Astrocyte (in vitro differentiated cells and primary cell): ENCODE data around the gene RNH1. TPM values are rescaled to one million over a fixed set of nuclear protein-coding genes. Genes with fewer than 3 reads are reported as not detected.

Experiments
- DNase-seq: peaks from one replicate; pipeline ENCODE4 v3.0.0-alpha.2; 2010; ENCODE audit warnings: low read depth
- FAIRE-seq: peaks from 2 replicates; lab custom pipeline; 2011; peaks lifted over from hg19 to GRCh38; lab: Jason Lieb, UNC
- H2AFZ ChIP-seq: 2 replicates; pipeline ENCODE4 v1.6.0; 2012; ENCODE audit warnings: low read depth, low read length, inconsistent platforms
- H3K27ac ChIP-seq: 2 replicates; pipeline ENCODE4 v1.5.1; 2011; ENCODE audit warnings: low read depth, low read length, inconsistent platforms
- H3K27me3 ChIP-seq: 2 replicates; pipeline ENCODE4 v1.6.0; 2011; ENCODE audit warnings: low read length, inconsistent platforms; ENCODE audit not compliant: insufficient read depth
- H3K36me3 ChIP-seq: 2 replicates; pipeline ENCODE4 v1.5.1; 2011; ENCODE audit warnings: low read length, inconsistent platforms; ENCODE audit not compliant: insufficient read depth
- H3K4me1 ChIP-seq: 2 replicates; pipeline ENCODE4 v1.5.1; 2011; ENCODE audit warnings: low read length, inconsistent platforms; ENCODE audit not compliant: insufficient read depth
- H3K4me2 ChIP-seq: 2 replicates; pipeline ENCODE4 v1.6.0; 2012; ENCODE audit warnings: low read length, inconsistent platforms
- H3K4me3 ChIP-seq: 2 replicates; pipeline ENCODE4 v1.5.1; 2011; ENCODE audit warnings: low read depth, mild to moderate bottlenecking, low read length, inconsistent platforms; ENCODE audit not compliant: insufficient read depth
- H3K79me2 ChIP-seq: 2 replicates; pipeline ENCODE4 v1.6.0; 2012; ENCODE audit warnings: mild to moderate bottlenecking, low read length, inconsistent platforms; ENCODE audit not compliant: insufficient read depth
- H3K9ac ChIP-seq: 2 replicates; pipeline ENCODE4 v1.6.0; 2012; ENCODE audit warnings: mild to moderate bottlenecking, low read length, inconsistent platforms
- H3K9me3 ChIP-seq: 2 replicates; pipeline ENCODE4 v1.5.1; 2012; ENCODE audit warnings: low read depth, mild to moderate bottlenecking, low read length, inconsistent platforms; ENCODE audit not compliant: insufficient read depth
- H4K20me1 ChIP-seq: 2 replicates; pipeline ENCODE4 v1.6.0; 2012; ENCODE audit warnings: low read length, inconsistent platforms; ENCODE audit not compliant: insufficient read depth
- H3K27ac Mint-ChIP-seq: one replicate; pipeline ENCODE4 v1.8.0; 2021; ENCODE audit warnings: mild to moderate bottlenecking, mixed read lengths; ENCODE audit not compliant: unreplicated experiment
- H3K27me3 Mint-ChIP-seq: one replicate; pipeline ENCODE4 v1.8.0; 2021; ENCODE audit warnings: low read depth, mixed read lengths; ENCODE audit not compliant: unreplicated experiment
- H3K36me3 Mint-ChIP-seq: one replicate; pipeline ENCODE4 v1.8.0; 2021; ENCODE audit warnings: low read depth, mixed read lengths; ENCODE audit not compliant: unreplicated experiment
- H3K4me1 Mint-ChIP-seq: one replicate; pipeline ENCODE4 v1.8.0; 2021; ENCODE audit warnings: low read depth, mixed read lengths; ENCODE audit not compliant: unreplicated experiment
- H3K4me3 Mint-ChIP-seq: one replicate; pipeline ENCODE4 v1.8.0; 2021; ENCODE audit warnings: mild to moderate bottlenecking, moderate library complexity, mixed read lengths; ENCODE audit not compliant: unreplicated experiment
- H3K9me3 Mint-ChIP-seq: one replicate; pipeline ENCODE4 v1.8.0; 2021; ENCODE audit warnings: mild to moderate bottlenecking, mixed read lengths; ENCODE audit not compliant: unreplicated experiment
- CTCF ChIP-seq: IDR thresholded peaks from 2 replicates; pipeline ENCODE4 v1.5.1; 2011; ENCODE audit warnings: low read depth, mild to moderate bottlenecking, inconsistent platforms, low read length, moderate library complexity; ENCODE audit not compliant: insufficient read depth
- EZH2 ChIP-seq: IDR thresholded peaks from 2 replicates; pipeline ENCODE4 v1.6.1; 2012; ENCODE audit warnings: mild to moderate bottlenecking, low read length, inconsistent platforms; ENCODE audit not compliant: insufficient read depth
- total RNA-seq: library from RNA; stranded (reverse); gene quantifications from 2 replicates; pipeline ENCODE4 v1.2.1, GENCODE V29; 2021

The RNH1 gene
- total RNA-seq, 1 donor from 2014 or later, result 117 TPM

- TF ChIP-seq CTCF, result no peak
- Histone ChIP-seq H3K27ac (no peak overlapping the region), H3K27me3 (peaks cover 2% of the 10 kb centered on the region), H3K4me3 (no peak overlapping the region), H3K36me3 (no peaks in the 10 kb centered on the region), H3K79me2 (no peaks in the 10 kb centered on the region), H3K9ac (no peak overlapping the region), H3K4me1 (no peaks in the 10 kb centered on the region), H3K9me3 (no peaks in the 10 kb centered on the region), H3K4me2 (no peak overlapping the region), H4K20me1 (no peaks in the 10 kb centered on the region), H2AFZ (no peak overlapping the region)
- H3K4me1 Mint-ChIP-seq, result peaks cover 6% of the 10 kb centered on the region
- H3K4me3 Mint-ChIP-seq, result no peak overlapping the region
- H3K27me3 Mint-ChIP-seq, result peaks cover 4% of the 10 kb centered on the region
- FAIRE-seq (no peak), DNase-seq (no peak)
- no peak overlapping the region for H3K27ac Mint-ChIP-seq
- no peaks in the 10 kb centered on the region for H3K36me3 Mint-ChIP-seq
- no peaks in the 10 kb centered on the region for H3K9me3 Mint-ChIP-seq
Measured at GRCh38 chr11:550746-551085, 43.7 kb upstream of the RNH1 start.

- no peak overlapping the region for H3K4me3 Mint-ChIP-seq
- H3K27ac Mint-ChIP-seq, result no peak overlapping the region
- no peak for TF ChIP-seq CTCF
- TF ChIP-seq EZH2, result no peak
- no peaks in the 10 kb centered on the region for H3K36me3 ChIP-seq
- H3K9me3 ChIP-seq, result no peaks in the 10 kb centered on the region
- no peaks in the 10 kb centered on the region for H3K36me3 Mint-ChIP-seq
- H3K79me2 ChIP-seq, result no peaks in the 10 kb centered on the region
- no peak overlapping the region for H2AFZ ChIP-seq
- DNase-seq (no peak), FAIRE-seq (no peak)
- no peaks in the 10 kb centered on the region for H3K27me3 ChIP-seq
- no peak overlapping the region for H3K4me2 ChIP-seq
- peaks cover 6% of the 10 kb centered on the region for H3K4me1 Mint-ChIP-seq
- no peaks in the 10 kb centered on the region for H4K20me1 ChIP-seq
- no peak overlapping the region for H3K27ac ChIP-seq
- H3K9me3 Mint-ChIP-seq, result no peaks in the 10 kb centered on the region
- no peaks in the 10 kb centered on the region for H3K4me1 ChIP-seq
- H3K4me3 ChIP-seq, result no peak overlapping the region
- no peak overlapping the region for H3K9ac ChIP-seq
- H3K27me3 Mint-ChIP-seq, result peaks cover 4% of the 10 kb centered on the region
Measured at GRCh38 chr11:550021-550745, 43.1 kb upstream of the RNH1 start.

- no peak overlapping the region for H2AFZ ChIP-seq
Measured at GRCh38 chr11:548700-549603, 41.9 kb upstream of the RNH1 start.

More at GRCh38 chr11:548700-549603, 41.9 kb upstream of the RNH1 start:
- Mint-ChIP-seq H3K4me3 (no peak overlapping the region), H3K9me3 (no peaks in the 10 kb centered on the region), H3K27me3 (peaks cover 4% of the 10 kb centered on the region), H3K27ac (peak overlapping the region; percentile 34), H3K36me3 (no peaks in the 10 kb centered on the region), H3K4me1 (peaks cover 6% of the 10 kb centered on the region)
- DNase-seq (peak; percentile 12), FAIRE-seq (no peak)
- H3K9me3 ChIP-seq, result no peaks in the 10 kb centered on the region
- H3K79me2 ChIP-seq, result no peaks in the 10 kb centered on the region
- no peak overlapping the region for H3K4me3 ChIP-seq
- no peak overlapping the region for H3K4me2 ChIP-seq
- H3K36me3 ChIP-seq, result no peaks in the 10 kb centered on the region
- no peak overlapping the region for H3K9ac ChIP-seq
- no peak overlapping the region for H3K27ac ChIP-seq
- H3K4me1 ChIP-seq, result no peaks in the 10 kb centered on the region
- H3K27me3 ChIP-seq, result no peaks in the 10 kb centered on the region
- no peak for TF ChIP-seq CTCF
- no peak for TF ChIP-seq EZH2
- no peaks in the 10 kb centered on the region for H4K20me1 ChIP-seq
